NOMO-1 treated with dmso at 0.1 percent for 144 hours (cell line): ENCODE results near the gene RASSF1.
A peak's percentile ranks its signal among the peaks of the same experiment; 100 is the strongest.
"Not testable (repeated sequence)": the region's sequence is repeated elsewhere in the genome, so short reads cannot be mapped to it uniquely, and the experiment has no call there.

Experiments used
- DNase-seq: peaks from one replicate; lab custom pipeline; 2025; ENCODE audit not compliant: unreplicated experiment; lab: John Stamatoyannopoulos, UW

RASSF1 gene

DNA sequence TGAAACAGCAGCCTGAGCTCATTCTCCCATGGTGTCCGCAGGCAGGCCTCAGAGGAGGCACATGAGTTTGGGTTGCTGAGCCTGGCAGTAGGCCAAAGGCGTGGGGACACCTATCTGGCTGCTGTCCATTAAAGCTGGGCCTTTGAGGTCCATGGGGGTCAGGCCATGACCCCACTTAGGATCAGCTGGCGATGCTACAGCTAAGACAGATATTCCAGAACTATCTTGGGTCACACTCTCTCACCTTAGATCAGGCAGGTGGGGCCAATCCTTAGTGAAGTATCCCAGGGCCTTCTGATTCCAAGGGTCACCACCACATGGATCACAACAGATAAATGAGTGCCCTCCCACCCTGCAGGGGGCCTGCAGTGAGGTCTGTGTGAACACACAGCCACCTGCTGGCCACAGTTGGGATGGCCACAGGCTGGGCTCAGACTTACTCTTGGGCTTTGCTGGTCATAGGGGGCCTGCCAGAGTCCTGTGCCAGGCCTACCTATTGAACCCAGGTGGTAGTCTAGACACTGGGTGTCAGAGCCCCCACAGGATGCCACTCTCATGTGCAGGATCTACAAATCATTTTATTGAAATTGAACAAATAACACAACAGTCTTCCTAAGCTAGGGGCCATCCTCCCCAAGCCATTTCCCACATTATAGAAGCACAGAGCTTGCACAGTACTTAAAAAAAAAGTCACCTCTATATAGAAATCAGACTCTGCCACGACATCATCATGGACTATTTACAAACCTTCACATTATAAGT is 16.1 kb downstream of the RASSF1 start:
- peak; percentile 46 for DNase-seq

DNA sequence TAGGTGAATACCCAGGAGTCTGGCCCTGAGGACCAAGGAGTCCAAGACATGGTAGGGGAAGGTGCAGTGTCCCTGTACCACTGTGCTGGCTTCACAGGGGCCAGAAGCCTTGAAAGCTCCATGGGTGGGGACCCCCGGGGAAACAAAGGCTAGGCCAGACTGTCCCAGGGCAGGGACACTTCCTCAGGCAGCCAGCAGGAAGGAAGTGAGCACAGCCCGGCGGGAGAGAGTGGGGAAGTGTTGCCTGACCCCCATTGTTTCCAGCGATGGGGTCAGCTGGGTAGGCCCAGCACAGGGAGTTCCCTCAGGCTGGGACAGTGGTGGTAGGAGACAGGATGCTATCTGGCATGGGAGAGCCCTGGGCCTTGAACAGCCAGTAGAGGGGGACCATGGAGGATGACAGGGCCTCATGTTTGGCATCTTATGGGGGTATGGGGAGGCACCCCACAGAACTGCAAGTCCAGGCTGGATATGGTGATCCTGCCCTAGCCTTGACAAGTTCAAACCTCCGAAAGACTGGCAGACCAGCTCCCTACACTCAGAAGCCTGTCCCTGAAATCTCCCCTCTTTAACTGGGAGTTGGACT is 16.9 kb downstream of the RASSF1 start:
- DNase-seq: no peak

DNA sequence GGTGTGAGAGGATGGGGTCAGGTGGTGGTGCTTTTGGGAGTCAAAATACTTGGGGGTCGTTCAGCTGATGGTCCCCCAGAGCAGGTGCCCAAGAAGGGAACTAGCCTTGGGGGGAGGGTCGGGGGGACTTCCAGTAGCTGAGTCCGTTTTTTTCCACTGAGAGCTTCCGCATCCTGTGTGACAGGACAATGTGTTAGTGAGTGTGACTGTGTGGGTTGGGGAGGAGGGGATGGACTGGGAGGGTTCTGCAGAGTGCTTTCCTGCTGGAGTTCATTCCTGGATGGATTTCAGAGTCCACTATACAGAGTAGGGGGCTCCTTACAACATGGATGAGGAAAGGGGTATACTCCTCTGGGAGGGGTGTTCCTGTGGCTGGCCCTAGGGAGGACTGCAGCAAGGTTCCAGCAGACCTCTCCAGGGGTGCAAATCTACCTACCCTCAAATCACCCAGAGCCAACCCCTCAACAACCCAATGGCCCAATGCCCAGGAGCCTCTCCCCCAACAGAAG is 17.5 kb downstream of the RASSF1 start:
- no peak for DNase-seq

DNA sequence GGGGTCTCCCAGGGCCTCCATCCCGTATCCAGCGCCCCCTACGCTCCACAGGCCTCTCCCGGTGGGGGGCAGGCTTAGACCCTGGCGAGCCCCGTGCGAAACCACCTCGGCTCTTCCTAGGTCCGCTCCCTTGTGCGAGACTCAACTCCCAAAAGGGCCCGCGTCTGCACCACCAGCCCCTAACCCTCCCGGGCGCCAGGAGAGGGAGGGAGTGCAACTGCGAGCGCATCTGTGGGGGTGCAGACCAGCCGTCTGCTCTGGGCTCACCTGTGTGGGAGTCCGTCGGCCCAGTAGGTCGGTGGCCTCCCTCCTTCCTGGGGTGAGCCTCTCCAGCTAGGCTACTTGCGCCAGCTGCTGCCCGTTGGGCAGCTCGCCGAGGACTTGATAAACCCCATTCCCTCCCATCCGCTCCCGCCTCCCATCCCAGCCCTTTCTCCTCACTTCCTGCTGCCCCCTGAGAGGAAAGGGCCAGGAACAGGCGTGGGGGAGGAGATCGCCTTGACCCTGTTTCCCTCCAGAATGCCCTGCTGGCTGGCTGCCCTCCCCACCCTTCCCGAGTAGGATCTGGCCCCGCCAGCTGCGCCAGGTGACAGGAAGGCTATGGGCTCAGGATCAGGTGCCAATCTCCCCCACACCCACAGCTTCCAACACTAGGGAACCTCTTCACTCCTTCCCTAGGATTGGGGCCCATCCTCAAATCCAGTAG is 18.1 kb downstream of the RASSF1 start, which contains the start of gene HYAL2:
HYAL2 (minus strand) TSS at position 360 of the 706 bp plus-strand sequence. CDS start 2,256 bp downstream, outside the sequence.
- DNase-seq: no peak

DNA sequence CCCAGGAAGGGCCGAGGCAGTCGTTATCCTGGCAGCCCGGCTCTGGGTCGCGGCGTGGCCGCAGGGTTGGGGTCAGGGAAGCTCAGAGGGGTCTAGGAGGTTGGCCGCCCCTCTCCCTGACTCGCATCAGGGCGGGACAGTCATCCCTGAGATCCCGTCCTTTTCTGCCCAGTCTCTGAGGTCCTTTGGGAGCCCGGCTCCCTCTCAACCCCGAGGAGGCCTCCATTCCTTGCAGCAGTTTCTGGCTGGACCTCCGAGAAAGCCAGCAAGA is 18.6 kb downstream of the RASSF1 start:
- no peak for DNase-seq

DNA sequence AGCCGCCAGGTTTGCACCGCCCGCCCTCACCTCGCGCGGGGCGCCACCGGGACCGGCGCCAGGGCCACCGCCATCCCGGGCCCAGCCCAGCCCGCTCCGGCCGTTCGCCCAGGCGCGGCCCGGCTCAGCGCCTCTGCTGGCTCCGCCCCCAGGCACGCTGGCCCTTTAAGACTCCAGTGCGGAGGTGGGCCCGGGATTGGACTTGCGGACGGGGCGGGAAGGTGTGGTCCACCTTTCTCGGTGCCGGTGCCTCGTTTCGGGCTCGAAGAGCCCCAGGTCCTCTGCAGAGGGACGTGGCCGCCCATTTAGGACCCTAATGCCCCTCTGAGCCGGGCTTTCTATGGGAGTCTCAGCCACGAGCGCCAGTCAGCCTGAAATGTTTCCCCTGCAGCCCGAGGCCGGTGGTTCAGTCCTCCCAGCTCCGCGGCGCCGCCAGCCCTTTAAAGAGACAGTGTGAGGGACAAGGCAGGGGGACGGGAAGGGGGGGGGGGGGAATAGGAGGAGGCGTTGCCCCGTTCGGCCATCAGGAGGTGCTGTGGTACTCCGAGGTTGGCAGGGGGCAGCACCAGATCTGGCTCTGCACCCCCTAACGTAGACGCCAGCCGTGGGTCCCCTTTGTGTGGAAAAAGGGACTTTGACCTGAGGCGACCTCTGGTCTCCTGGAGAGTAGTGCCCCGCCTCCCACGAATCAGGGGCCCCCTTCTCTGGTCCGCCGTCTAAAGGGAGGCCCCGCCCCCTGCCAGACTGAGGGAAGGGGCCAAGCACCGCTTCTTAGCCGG is 19.1 kb downstream of the RASSF1 start:
- peak; percentile 87 for DNase-seq

DNA sequence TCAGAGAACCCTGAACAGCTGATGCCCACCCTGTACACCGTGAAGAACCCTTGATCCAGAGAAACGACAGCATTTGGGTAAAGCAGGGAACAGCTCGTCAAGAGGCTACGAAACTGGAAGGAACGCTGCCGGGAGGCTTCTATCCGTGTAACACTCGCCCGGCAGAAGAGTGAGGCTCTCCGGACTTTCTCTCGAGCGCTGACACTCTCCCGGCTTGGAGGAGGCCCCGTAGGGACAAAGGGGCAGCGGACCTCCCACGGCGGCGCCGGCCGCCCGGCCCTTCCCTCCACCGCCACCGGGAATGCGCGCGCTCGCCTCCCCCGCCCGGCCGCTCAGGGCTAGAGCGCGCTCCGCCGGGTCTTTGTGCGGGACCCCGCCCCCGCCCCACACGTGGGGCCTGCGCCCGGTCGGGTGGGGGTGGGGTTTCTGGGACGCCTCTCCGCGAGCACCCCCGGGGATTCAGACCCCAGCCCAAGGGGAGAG is 19.7 kb downstream of the RASSF1 start:
- DNase-seq: no peak

DNA sequence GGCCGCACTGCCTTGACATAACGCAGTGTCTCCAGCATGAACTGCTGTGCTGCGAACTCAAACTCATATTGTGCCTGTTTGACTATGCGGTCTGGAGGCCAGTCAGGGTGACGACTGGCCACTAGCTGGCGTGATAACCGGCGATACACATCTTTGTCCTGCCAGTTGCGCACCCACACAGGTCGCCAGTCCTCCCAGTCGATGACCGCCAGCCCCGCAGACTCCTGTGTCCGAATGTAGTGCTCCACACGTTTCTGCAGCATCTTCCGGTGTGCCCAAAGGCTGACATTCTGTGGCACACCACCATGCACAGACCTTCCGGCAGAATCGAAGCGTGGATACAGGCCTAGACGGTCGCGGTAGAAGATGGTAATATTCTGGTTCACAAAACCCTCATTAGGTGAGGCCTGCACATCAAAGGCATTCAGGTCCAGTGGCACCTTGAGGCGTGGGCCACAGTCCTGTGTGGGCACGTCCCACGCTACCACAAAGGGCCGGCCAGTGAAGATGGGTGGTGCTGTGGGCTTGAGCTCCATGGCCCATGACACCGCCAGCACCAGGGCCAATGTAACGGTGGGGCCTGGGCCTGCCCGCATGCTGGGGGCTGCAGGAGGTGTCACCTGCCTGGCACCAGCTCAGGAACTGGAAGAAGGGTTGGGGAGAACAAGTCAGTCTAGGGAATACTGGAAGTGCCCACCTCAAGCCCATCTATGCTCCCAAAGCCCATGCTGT is 20.6 kb downstream of the RASSF1 start:
- DNase-seq: no peak

DNA sequence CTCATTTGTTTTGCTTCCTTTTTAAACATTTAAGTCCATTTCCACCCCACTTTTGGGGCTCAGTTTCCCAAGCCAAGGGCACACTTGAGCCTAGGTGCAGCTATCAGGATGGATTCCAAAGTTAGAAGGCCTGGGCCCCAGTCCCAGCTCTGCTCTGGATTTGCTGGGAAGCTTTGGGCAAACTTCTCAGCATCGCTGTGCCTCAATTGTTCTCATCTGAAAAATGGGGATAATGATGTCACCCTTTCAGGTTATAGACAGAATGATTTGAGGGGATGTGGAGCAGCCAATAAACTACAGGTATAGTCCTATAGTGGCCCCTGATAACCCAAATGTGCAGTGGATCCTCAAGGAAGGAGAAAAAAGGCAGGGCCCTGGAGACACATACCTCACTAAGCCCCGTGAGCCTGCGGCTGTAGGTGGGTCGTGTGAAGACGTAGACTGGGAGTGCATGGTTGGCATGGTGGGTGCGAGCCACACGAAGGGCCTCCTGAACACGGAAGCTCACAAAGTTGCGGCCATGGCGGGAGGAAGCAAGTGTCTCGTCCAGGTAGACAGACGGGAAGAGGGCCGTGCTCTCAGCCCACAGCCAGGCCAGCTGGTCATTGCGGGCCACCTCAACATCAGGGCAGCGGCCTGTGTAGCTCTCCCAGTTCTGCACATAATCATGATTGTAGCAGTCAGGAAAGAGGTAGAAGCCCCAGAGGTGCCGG is 21.3 kb downstream of the RASSF1 start:
- DNase-seq: no peak

DNA sequence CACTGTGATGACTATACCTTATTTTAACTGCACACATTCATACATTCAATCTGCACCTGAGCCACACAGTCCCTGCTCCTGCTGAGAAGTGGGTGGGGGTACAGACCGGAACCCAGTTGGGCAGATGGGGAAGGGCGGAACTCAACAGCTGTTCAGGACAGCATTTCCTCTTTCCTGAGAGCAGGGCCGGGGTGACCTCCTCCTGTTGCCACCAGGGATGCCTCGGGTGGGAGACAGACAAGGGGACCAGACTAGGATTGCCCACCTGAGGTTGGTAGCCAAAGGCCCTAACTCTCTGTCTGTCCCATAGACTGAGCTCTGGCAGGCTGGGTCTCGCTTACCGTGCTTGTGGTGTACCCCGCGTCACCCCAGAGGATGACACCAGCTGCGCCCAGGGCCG is 22.0 kb downstream of the RASSF1 start:
- DNase-seq: no peak

DNA sequence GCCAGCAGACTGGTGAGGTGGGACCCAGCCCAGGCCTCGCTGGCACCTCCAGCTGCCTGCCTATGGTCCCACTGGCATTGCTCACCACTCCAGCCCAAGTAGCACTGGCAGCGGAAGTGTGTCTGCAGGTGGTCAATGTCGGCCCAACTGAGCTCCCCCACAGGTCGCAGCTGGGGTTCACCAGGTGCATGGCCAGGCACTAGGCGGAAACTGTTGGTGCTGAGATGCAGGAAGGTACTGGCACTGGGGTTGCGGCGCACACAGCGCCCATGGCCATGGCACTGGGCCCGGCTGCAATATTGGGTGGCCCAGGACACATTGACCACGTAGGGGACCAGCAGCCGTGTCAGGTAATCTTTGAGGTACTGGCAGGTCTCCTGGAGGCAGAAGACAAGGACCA is 22.5 kb downstream of the RASSF1 start:
- no peak for DNase-seq

DNA sequence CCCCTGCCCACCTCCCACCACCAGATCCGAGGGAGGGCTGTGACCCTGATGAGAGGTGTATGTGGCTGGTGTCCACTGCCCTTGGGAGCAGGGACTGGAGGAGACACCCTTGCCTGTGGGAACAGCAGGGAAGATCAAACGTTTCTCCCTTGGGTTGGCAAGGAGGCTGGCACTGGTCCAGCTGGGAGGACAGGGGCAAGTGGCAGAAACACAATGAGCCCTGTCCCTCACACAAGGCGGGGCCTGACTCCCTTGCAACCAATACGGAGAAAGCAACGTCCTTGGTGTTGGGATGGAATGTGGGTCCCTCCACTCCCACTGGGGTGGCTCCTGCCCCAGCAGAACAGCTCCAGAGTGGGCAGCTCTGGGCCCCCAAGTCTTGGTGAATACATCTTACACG is 23.3 kb downstream of the RASSF1 start:
- DNase-seq: no peak

DNA sequence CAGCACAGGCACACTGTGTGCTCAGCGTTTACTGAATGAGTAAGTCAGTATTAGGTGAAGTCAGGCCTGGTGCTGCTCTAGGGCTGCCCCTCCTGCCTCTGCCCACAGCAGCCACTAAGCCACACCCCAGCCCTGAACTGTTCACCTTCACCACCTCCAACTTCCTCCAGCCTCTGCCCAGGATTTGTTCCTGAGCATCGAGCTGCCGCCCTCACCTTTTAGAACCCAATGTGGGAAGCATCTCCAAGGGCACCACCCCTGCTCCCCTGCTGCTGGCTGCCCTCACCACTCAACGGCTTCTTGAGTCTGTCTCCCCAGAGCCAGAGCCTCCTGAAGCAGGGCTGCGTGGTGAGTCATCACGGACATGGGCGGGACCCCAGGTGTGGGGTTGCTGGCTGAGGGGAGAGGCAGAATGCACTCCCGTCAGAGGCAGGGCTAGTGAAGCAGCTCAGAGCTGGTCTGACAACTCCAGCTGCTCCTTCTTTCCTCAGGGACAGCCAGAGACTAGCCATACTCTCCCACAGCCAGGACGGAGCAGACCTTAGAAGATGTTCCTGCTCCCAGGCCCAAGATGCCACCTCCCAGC is 23.9 kb downstream of the RASSF1 start:
- no peak for DNase-seq

DNA sequence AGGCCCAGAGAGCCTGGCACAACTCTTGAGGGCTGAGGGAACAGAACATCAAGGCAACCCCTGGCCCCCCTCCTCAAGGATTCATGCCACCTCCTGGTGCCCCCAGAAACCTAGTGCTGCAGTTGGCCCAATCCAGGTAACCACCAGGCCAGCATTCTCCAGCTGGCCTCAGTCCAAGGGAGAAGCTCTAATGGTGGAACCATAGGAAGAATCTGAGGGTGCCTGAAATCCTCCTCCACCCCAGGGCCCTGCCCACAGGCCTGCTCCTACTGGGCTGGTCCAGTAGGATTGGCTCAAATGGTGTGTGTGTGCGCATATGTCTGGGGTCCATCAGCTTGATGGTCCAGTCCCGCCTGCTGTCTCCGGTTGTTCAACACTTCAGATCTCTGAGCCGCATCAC is 25.8 kb downstream of the RASSF1 start:
- no peak for DNase-seq

DNA sequence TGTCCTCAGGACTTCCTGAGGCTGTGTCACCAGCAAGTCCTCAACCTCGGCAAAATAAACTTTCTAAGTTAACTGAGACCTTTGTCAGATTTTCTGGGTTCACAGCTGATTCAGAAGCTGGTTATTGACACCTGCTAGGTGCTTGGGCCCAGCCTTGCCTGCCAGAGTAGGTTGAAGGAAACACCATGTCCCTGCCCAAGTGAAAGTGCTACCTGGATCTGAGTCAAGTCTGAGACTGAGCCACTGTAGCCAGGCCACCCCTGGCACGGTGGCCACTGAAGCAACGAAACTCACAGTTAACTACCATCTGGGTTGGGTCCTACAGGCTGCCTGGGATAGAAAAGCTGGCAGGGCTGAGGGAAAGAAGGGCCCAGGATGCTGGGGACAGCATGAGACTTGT is 26.3 kb downstream of the RASSF1 start:
- DNase-seq: no peak

DNA sequence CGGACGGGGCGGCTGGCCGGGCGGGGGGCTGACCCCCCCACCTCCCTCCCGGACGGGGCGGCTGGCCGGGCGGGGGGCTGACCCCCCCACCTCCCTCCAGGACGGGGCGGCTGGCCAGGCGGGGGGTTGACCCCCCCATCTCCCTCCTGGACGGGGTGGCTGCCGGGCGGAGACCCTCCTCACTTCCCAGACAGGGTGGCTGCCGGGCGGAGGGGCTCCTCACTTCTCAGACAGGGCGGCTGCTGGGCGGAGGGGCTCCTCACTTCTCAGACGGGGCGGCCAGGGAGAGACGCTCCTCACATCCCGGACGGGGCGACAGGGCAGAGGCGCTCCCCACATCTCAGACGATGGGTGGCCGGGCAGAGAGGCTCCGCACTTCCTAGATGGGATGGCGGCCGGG is 28.6 kb downstream of the RASSF1 start:
- DNase-seq: not testable (repeated sequence)

DNA sequence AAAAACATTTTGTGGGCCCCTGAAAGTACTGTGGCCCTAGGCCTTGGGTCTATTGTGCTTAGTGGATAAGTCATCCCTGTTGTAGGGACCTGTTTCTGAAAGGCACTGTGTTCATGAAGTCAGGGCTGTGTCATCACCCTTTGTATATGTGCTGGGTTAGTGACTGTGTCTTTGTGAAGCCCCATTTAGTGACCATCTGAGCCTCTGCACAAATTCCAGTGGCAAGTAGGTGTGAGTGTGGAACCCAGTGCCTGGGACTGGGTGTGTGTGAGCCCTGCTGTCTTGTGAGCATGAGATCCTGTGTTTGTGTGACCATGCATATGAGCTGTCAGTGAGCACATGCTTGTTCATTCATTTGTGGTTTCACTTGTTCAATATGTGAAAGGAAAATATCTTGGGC is 36.0 kb downstream of the RASSF1 start:
- DNase-seq: no peak

DNA sequence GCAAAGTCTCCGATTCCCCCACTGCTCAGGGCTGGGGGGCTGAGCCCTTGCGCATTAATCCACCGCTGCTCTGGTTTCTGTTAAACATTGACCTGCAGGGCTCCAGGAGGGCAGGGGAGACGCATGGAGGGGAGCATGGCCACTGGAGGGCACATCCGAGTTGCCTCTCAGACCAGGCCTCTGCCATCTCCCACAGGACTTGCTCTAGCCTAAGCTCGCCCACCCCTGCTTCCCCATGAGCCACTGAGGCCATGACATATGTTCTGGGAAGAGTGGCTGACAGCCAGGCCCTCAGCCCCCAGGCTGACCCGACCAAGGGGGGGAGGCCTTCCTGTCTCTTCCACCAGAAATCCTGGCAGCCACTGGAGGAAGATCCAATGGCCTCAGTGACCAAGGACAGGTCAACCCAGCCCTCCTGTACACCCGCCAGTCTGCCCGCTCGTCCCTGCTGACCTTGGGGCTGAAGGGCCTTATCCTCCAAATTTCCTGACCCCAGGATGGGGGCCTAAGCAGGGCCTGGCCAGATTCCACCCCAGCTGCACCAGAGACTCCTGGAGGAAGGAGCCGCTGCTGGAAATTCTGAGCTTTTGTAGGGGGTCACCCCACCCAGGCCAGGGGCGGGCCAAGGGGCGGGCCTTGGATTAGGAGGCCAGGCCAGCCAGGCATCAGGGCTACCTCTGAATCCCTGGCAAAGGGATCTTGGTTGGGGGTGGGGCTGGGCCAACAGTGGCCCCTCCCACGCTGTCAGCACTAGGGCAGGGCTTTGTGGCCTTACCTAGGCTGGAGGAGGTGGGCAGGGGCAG is 37.4 kb downstream of the RASSF1 start, which contains the start of gene HYAL1:
HYAL1 (minus strand) TSS at position 562 of the 803 bp plus-strand sequence. CDS start 618 bp downstream, outside the sequence.
- no peak for DNase-seq
